SK-N-SH treated with all-trans-retinoic acid at 6 μM for 48 hours (cell line): ENCODE measurements around the gene RPS16.
A peak's percentile ranks its signal among the peaks of the same experiment; 100 is the strongest.

ENCODE experiments used
- ATAC-seq: fragments of 200-7000 bp; cut with Tn5 transposase; 3 replicates; pipeline ENCODE4 v1.9.1; 2020; ENCODE audit warnings: mild to moderate bottlenecking, moderate library complexity
- ARNTL ChIP-seq: fragments of 450-650 bp; formaldehyde crosslinking; IDR thresholded peaks from 2 replicates; pipeline ENCODE4 v1.5.0; 2020; ENCODE audit warnings: low read depth, mild to moderate bottlenecking, moderate library complexity, borderline replicate concordance
- ISL1 ChIP-seq: fragments of 250-450 bp; sonication (Bioruptor Pico); IDR thresholded peaks from 2 replicates; pipeline ENCODE4 v2.1.2; 2022; ENCODE audit warnings: mild to moderate bottlenecking, moderate library complexity
- OSR1 ChIP-seq: fragments of 250-450 bp; sonication (Bioruptor Pico); IDR thresholded peaks from 2 replicates; pipeline ENCODE4 v1.8.0; 2022; ENCODE audit warnings: moderate library complexity, mild to moderate bottlenecking, inconsistent platforms
- PPARA ChIP-seq: fragments of 250-450 bp; sonication (Bioruptor Pico); IDR thresholded peaks from 2 replicates; pipeline ENCODE4 v1.5.0; 2020; ENCODE audit warnings: mild to moderate bottlenecking, borderline replicate concordance
- RARB ChIP-seq: fragments of 250-450 bp; sonication (Bioruptor Pico); IDR thresholded peaks from 2 replicates; pipeline ENCODE4 v1.8.0; 2021; ENCODE audit warnings: mild to moderate bottlenecking, moderate library complexity
- SNAI2 ChIP-seq: fragments of 250-450 bp; sonication (Bioruptor Pico); IDR thresholded peaks from 2 replicates; pipeline ENCODE4 v1.5.0; 2020; ENCODE audit warnings: mild to moderate bottlenecking, moderate library complexity
- TCF4 ChIP-seq: fragments of 250-450 bp; sonication (Bioruptor Pico); IDR thresholded peaks from 2 replicates; pipeline ENCODE4 v1.8.0; 2021; ENCODE audit warnings: mild to moderate bottlenecking, moderate library complexity, borderline replicate concordance
- TOX ChIP-seq: fragments of 250-450 bp; sonication (Bioruptor Pico); IDR thresholded peaks from 2 replicates; pipeline ENCODE4 v1.8.0; 2021; ENCODE audit warnings: mild to moderate bottlenecking, moderate library complexity, borderline replicate concordance
- ZC3H10 ChIP-seq: fragments of 250-450 bp; sonication (Bioruptor Pico); IDR thresholded peaks from 2 replicates; pipeline ENCODE4 v1.5.1; 2021; ENCODE audit warnings: mild to moderate bottlenecking, moderate library complexity
- ZFP3 ChIP-seq: fragments of 250-450 bp; sonication (Bioruptor Pico); IDR thresholded peaks from 2 replicates; pipeline ENCODE4 v1.5.0; 2020; ENCODE audit warnings: mild to moderate bottlenecking, moderate library complexity
- ZFP30 ChIP-seq: fragments of 450-650 bp; formaldehyde crosslinking; IDR thresholded peaks from 2 replicates; pipeline ENCODE4 v1.5.0; 2022; ENCODE audit warnings: mild to moderate bottlenecking, moderate library complexity
- ZNF565 ChIP-seq: fragments of 450-650 bp; formaldehyde crosslinking; conservative IDR thresholded peaks from 2 replicates; pipeline ENCODE4 v1.5.0; 2020; ENCODE audit warnings: low read depth, mild to moderate bottlenecking, moderate library complexity
- ZNF70 ChIP-seq: fragments of 450-650 bp; formaldehyde crosslinking; IDR thresholded peaks from 2 replicates; pipeline ENCODE4 v1.5.0; 2020; ENCODE audit warnings: mild to moderate bottlenecking, moderate library complexity
- TF ChIP-seq, protein P1 (sequence below): fragments of 250-450 bp; sonication (Bioruptor Pico); IDR thresholded peaks from 2 replicates; pipeline ENCODE4 v1.5.0; 2020; ENCODE audit warnings: mild to moderate bottlenecking, moderate library complexity
- TF ChIP-seq, protein P2 (sequence below): fragments of 250-450 bp; sonication (Bioruptor Pico); IDR thresholded peaks from 2 replicates; pipeline ENCODE4 v1.8.0; 2020; ENCODE audit warnings: mild to moderate bottlenecking, moderate library complexity, borderline replicate concordance
- TF ChIP-seq, protein P3 (sequence below): fragments of 250-450 bp; sonication (Bioruptor Pico); IDR thresholded peaks from 2 replicates; pipeline ENCODE4 v1.5.1; 2020; ENCODE audit warnings: low read depth, mild to moderate bottlenecking, moderate library complexity

RPS16 gene

DNA sequence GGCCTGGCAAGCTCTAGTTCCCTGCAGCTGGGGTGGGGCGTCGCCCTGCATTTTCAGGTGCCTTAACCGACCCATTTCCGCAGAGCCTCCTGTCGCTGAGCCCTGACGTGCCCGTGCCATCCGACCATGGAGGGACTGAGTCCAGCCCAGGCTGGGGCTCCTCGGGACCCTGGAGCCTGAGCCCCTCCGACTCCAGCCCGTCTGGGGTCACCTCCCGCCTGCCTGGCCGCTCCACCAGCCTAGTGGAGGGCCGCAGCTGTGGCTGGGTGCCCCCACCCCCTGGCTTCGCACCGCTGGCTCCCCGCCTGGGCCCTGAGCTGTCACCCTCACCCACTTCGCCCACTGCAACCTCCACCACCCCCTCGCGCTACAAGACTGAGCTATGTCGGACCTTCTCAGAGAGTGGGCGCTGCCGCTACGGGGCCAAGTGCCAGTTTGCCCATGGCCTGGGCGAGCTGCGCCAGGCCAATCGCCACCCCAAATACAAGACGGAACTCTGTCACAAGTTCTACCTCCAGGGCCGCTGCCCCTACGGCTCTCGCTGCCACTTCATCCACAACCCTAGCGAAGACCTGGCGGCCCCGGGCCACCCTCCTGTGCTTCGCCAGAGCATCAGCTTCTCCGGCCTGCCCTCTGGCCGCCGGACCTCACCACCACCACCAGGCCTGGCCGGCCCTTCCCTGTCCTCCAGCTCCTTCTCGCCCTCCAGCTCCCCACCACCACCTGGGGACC is 27.9 kb downstream of the RPS16 start:
- ATAC-seq: no peak
- no peak for TF ChIP-seq OSR1 (CRISPR knock-in tag)
- TF ChIP-seq, protein P1, sequence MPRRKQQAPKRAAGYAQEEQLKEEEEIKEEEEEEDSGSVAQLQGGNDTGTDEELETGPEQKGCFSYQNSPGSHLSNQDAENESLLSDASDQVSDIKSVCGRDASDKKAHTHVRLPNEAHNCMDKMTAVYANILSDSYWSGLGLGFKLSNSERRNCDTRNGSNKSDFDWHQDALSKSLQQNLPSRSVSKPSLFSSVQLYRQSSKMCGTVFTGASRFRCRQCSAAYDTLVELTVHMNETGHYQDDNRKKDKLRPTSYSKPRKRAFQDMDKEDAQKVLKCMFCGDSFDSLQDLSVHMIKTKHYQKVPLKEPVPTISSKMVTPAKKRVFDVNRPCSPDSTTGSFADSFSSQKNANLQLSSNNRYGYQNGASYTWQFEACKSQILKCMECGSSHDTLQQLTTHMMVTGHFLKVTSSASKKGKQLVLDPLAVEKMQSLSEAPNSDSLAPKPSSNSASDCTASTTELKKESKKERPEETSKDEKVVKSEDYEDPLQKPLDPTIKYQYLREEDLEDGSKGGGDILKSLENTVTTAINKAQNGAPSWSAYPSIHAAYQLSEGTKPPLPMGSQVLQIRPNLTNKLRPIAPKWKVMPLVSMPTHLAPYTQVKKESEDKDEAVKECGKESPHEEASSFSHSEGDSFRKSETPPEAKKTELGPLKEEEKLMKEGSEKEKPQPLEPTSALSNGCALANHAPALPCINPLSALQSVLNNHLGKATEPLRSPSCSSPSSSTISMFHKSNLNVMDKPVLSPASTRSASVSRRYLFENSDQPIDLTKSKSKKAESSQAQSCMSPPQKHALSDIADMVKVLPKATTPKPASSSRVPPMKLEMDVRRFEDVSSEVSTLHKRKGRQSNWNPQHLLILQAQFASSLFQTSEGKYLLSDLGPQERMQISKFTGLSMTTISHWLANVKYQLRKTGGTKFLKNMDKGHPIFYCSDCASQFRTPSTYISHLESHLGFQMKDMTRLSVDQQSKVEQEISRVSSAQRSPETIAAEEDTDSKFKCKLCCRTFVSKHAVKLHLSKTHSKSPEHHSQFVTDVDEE (CRISPR knock-in tag): no peak

DNA sequence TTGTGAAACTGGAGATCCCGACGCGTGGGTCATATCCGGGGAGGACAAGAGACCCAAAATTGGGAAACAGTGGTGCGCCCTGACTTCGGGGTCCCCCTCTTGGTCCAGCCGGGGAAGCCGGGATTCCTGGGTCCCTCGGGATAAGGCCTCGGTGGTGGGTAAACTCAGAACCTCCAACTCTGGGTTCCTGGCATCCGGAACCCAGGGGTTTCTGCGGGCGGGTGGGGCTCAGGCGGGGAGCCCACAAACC is 28.4 kb downstream of the RPS16 start:
- ATAC-seq: no peak
- TF ChIP-seq TCF4 (no peak), RARB (CRISPR knock-in tag) (no peak), PPARA (CRISPR knock-in tag) (no peak), TOX (CRISPR knock-in tag) (no peak), ZNF70 (no peak), ARNTL (CRISPR knock-in tag) (no peak), SNAI2 (CRISPR knock-in tag) (no peak), ZNF565 (CRISPR knock-in tag) (no peak)
- TF ChIP-seq, protein P2, sequence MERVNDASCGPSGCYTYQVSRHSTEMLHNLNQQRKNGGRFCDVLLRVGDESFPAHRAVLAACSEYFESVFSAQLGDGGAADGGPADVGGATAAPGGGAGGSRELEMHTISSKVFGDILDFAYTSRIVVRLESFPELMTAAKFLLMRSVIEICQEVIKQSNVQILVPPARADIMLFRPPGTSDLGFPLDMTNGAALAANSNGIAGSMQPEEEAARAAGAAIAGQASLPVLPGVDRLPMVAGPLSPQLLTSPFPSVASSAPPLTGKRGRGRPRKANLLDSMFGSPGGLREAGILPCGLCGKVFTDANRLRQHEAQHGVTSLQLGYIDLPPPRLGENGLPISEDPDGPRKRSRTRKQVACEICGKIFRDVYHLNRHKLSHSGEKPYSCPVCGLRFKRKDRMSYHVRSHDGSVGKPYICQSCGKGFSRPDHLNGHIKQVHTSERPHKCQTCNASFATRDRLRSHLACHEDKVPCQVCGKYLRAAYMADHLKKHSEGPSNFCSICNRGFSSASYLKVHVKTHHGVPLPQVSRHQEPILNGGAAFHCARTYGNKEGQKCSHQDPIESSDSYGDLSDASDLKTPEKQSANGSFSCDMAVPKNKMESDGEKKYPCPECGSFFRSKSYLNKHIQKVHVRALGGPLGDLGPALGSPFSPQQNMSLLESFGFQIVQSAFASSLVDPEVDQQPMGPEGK: no peak

DNA sequence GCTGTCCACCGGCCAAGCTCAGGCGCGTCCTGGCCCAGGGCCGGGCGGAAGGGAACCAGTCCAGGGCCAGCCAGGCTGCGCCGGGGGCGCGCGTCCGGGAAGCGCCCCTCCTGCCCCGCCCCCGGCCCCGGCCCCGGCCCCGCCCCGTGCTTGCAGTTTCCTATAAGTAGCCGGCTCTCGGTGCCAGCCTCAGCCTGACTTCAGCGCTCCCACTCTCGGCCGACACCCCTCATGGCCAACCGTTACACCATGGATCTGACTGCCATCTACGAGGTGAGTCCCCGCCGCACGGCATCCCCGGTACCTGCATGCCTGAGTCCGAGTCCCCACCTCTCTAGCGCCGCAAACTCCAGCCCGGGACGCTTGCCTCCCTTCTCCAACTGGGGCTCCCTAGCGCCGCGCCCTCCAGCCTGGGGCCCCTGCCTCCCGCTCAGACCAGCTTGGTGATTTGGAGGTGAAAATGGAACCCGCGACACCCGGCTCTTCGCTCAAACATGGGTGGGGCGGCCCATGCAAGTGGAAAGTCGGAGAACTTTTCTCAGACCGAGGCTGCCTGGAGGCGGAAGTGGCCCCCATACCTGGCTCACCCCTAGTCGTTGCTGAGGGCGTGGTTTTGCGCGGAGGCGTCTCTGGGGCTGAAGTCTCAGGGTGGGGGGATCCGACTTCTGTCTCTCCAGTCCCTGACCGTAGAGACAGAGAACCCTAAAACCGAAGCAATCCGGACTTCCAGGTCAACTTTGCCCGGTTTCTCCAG is 28.9 kb downstream of the RPS16 start, which contains the start of gene ZFP36:
TSS of gene ZFP36 (plus strand) at position 192 of the 754 bp plus-strand sequence. CDS start at position 250, 58 bp downstream.
- peak; percentile 24 for ATAC-seq
- TF ChIP-seq SNAI2 (CRISPR knock-in tag) (no peak), TOX (CRISPR knock-in tag) (peak; percentile 32; the same call in 1 of the 2 replicates), TCF4 (no peak), ZNF70 (no peak), RARB (CRISPR knock-in tag) (peak; percentile 53; the same call in 1 of the 2 replicates), ZFP3 (no peak), OSR1 (CRISPR knock-in tag) (no peak), ZC3H10 (CRISPR knock-in tag) (peak; percentile 47; the same call in 1 of the 2 replicates), ARNTL (CRISPR knock-in tag) (no peak), ISL1 (CRISPR knock-in tag) (no peak), ZFP30 (CRISPR knock-in tag) (no peak)
- TF ChIP-seq, protein P3, sequence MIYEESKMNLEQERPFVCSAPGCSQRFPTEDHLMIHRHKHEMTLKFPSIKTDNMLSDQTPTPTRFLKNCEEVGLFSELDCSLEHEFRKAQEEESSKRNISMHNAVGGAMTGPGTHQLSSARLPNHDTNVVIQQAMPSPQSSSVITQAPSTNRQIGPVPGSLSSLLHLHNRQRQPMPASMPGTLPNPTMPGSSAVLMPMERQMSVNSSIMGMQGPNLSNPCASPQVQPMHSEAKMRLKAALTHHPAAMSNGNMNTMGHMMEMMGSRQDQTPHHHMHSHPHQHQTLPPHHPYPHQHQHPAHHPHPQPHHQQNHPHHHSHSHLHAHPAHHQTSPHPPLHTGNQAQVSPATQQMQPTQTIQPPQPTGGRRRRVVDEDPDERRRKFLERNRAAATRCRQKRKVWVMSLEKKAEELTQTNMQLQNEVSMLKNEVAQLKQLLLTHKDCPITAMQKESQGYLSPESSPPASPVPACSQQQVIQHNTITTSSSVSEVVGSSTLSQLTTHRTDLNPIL (CRISPR knock-in tag): no peak
- TF ChIP-seq, protein P1 (CRISPR knock-in tag): no peak
- TF ChIP-seq, protein P2: peak; percentile 57; the same call in 1 of the 2 replicates
